ENCODE results near the gene MAGED1. TPM values are rescaled to one million over a fixed set of nuclear protein-coding genes. Genes with fewer than 3 reads are reported as not detected.

MAGED1 gene
- polyA plus RNA-seq, 3 donors, result 3.2 to 7.3 (median 4.0) TPM

DNA sequence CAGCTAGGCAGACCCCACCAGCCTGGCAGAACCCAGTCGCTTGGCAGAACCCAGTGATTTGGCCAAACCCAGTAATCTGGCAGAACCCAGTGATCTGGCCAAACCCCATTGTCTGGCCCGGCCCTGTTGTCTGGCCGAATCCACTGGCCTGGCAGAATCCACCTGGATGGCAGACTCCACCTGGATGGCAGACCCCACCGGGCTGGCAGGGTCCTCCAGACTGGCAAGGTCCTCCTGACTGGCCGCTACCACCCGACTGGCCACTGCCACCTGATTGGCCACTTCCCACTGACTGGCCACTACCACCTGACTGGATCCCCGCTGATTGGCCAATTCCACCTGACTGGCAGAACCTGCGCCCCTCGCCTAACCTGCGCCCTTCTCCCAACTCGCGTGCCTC is 3.2 kb downstream of the MAGED1 start:
- no peak for TF ChIP-seq CTCF (IDR thresholded peaks at IDR 0.05)
- no peak overlapping the region for H3K4me3 Mint-ChIP-seq
- no peak for DNase-seq
- H3K9me3 Mint-ChIP-seq, result peaks cover 0 to 11% (median 2%) of the 10 kb centered on the region in 7 donors
- H3K4me1 Mint-ChIP-seq, result peaks cover 24% of the 10 kb centered on the region
- H3K27me3 ChIP-seq (ENCODE audit: control insufficient read depth in 2 of 2, insufficient read depth in 2 of 2, low read length in 2 of 2), result no peaks in the 10 kb centered on the region
- no peak overlapping the region for H3K4me2 ChIP-seq (replicated peaks; ENCODE audit: extremely low read depth, low read length, poor library complexity, severe bottlenecking)
- no peaks in the 10 kb centered on the region for H3K36me3 ChIP-seq (replicated peaks in 1 of 2; ENCODE audit: control insufficient read depth in 1 of 2, insufficient read depth in 2 of 2, low read length in 2 of 2)
- no peaks in the 10 kb centered on the region for H3K9me3 ChIP-seq (replicated peaks in 1 of 2; ENCODE audit: control insufficient read depth in 1 of 2, insufficient read depth in 1 of 2, low read length in 2 of 2)
- H3K36me3 Mint-ChIP-seq, result peaks cover 0 to 14% of the 10 kb centered on the region in 2 donors
- no peak overlapping the region for H2AFZ ChIP-seq (ENCODE audit: insufficient read depth, low read depth, low read length, poor library complexity, severe bottlenecking)
- H3K9ac ChIP-seq (ENCODE audit: insufficient read depth, low read length, poor library complexity, severe bottlenecking), result no peak overlapping the region
- H3K27ac ChIP-seq (ENCODE audit: low read depth in 1 of 2, low read length in 2 of 2), result no peak overlapping the region
- no peak overlapping the region for H3K27ac Mint-ChIP-seq
- intact Hi-C loops (cut with micrococcal nuclease), result no loop called here
- no peaks in the 10 kb centered on the region for H3K79me2 ChIP-seq (ENCODE audit: insufficient read depth, low read length)
- H3K27me3 Mint-ChIP-seq (ENCODE audit: low read depth in 3 of 3), result peaks cover 3 to 10% (median 10%) of the 10 kb centered on the region in 3 donors
- H3K4me1 ChIP-seq (ENCODE audit: control insufficient read depth in 1 of 2, insufficient read depth in 2 of 2, low read length in 2 of 2), result peaks cover 20 to 21% of the 10 kb centered on the region in 2 donors
- H4K20me1 ChIP-seq (ENCODE audit: insufficient read depth, low read length), result no peaks in the 10 kb centered on the region
- no peak overlapping the region for H3K4me3 ChIP-seq (replicated peaks in 1 of 3; ENCODE audit: low read depth in 2 of 3, low read length in 3 of 3)
- 92% methylated on average over 5 of the region's 12 CpGs for WGBS (ENCODE audit: insufficient coverage)

- no peak overlapping the region for H3K4me3 ChIP-seq (replicated peaks in 1 of 3; ENCODE audit: low read depth in 2 of 3, low read length in 3 of 3)
- no peak overlapping the region for H3K27ac ChIP-seq (ENCODE audit: low read depth in 1 of 2, low read length in 2 of 2)
- peaks cover 0 to 23% of the 10 kb centered on the region in 2 donors for H3K36me3 Mint-ChIP-seq
- no peaks in the 10 kb centered on the region for H3K9me3 ChIP-seq (replicated peaks in 1 of 2; ENCODE audit: control insufficient read depth in 1 of 2, insufficient read depth in 1 of 2, low read length in 2 of 2)
- H3K79me2 ChIP-seq (ENCODE audit: insufficient read depth, low read length), result no peaks in the 10 kb centered on the region
- no peaks in the 10 kb centered on the region for H3K36me3 ChIP-seq (replicated peaks in 1 of 2; ENCODE audit: control insufficient read depth in 1 of 2, insufficient read depth in 2 of 2, low read length in 2 of 2)
- H3K9ac ChIP-seq (ENCODE audit: insufficient read depth, low read length, poor library complexity, severe bottlenecking), result no peak overlapping the region
- no peaks in the 10 kb centered on the region for H3K9me3 Mint-ChIP-seq
- H3K4me1 ChIP-seq (ENCODE audit: control insufficient read depth in 1 of 2, insufficient read depth in 2 of 2, low read length in 2 of 2), result peaks cover under 1 to 2% of the 10 kb centered on the region in 2 donors
- no peak overlapping the region for H3K27ac Mint-ChIP-seq
- intact Hi-C loops (cut with micrococcal nuclease), result no loop called here
- no peak overlapping the region for H3K4me3 Mint-ChIP-seq
- H2AFZ ChIP-seq (ENCODE audit: insufficient read depth, low read depth, low read length, poor library complexity, severe bottlenecking), result no peak overlapping the region
- TF ChIP-seq CTCF (IDR thresholded peaks at IDR 0.05), result no peak
- H3K4me1 Mint-ChIP-seq, result peaks cover 3% of the 10 kb centered on the region
- H3K4me2 ChIP-seq (replicated peaks; ENCODE audit: extremely low read depth, low read length, poor library complexity, severe bottlenecking), result no peak overlapping the region
- WGBS (ENCODE audit: insufficient coverage), result no CpG with 5 or more reads among the region's 2 CpGs
- no peak for DNase-seq
- peaks cover 0 to 3% (median under 1%) of the 10 kb centered on the region in 3 donors for H3K27me3 Mint-ChIP-seq (ENCODE audit: low read depth in 3 of 3)
- no peaks in the 10 kb centered on the region for H3K27me3 ChIP-seq (ENCODE audit: control insufficient read depth in 2 of 2, insufficient read depth in 2 of 2, low read length in 2 of 2)
- no peaks in the 10 kb centered on the region for H4K20me1 ChIP-seq (ENCODE audit: insufficient read depth, low read length)
These were observed 6.3 kb downstream of the MAGED1 start for GRCh38 chrX:51899741-51900140.

Data from CD14-positive monocyte (primary cell).